ENCODE measurements around the gene USH2A.

DNA sequence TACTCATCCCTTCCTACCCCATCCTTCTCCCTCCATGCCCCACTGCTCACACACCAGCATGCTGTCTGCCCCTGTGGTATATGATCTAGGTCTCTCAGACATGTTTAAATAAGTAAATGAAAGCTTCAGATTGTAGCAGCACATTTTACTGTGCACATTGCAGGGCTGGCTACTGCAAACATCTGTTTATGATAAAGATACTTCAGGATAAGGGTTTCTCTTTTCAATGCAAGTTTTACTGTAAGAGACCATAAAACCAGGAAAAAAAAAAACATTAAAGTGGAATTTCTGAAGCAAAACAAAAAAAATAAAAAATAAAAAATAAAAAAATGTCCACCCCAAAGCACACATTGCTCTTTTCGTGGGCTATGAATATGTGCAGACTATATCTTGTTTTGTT, 184.4 kb downstream of the USH2A start:
- TF ChIP-seq ZFX (IDR thresholded peaks at IDR 0.05) (no peak), CTCF (IDR thresholded peaks at IDR 0.05 in 2 of 3, conservative IDR thresholded peaks at IDR 0.05 in 1 of 3; ENCODE audit: borderline replicate concordance in 1 of 3, insufficient read depth in 1 of 3, low read depth in 2 of 3, low read length in 2 of 3) (no peak), POLR2A (IDR thresholded peaks at IDR 0.05; ENCODE audit: borderline replicate concordance, extremely low read depth, insufficient read depth, insufficient read length) (no peak), EZH2 (IDR thresholded peaks at IDR 0.05) (no peak), YY1 (IDR thresholded peaks at IDR 0.05; ENCODE audit: extremely low read depth, insufficient replicate concordance, low read depth, low read length) (no peak), EZH2phosphoT487 (IDR thresholded peaks at IDR 0.05; ENCODE audit: borderline replicate concordance) (no peak), POLR2AphosphoS5 (IDR thresholded peaks at IDR 0.05; ENCODE audit: low read depth, low read length) (no peak), CEBPB (IDR thresholded peaks at IDR 0.05; ENCODE audit: low read depth) (no peak), SIN3A (IDR thresholded peaks at IDR 0.05; ENCODE audit: low read depth) (no peak)
- TF ChIP-seq, protein P1, sequence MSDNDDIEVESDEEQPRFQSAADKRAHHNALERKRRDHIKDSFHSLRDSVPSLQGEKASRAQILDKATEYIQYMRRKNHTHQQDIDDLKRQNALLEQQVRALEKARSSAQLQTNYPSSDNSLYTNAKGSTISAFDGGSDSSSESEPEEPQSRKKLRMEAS (IDR thresholded peaks at IDR 0.05): no peak
- TF ChIP-seq, protein P2, sequence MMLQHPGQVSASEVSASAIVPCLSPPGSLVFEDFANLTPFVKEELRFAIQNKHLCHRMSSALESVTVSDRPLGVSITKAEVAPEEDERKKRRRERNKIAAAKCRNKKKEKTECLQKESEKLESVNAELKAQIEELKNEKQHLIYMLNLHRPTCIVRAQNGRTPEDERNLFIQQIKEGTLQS (IDR thresholded peaks at IDR 0.05): no peak

Data from HCT116 (cell line).